K562 (cell line): Measurements from ENCODE around the gene ANKFN1. TPM values are rescaled to one million over a fixed set of nuclear protein-coding genes. Genes with fewer than 3 reads are reported as not detected.

ENCODE experiments used
- ATAC-seq: fragments of 200-7000 bp; cut with Tn5 transposase; 3 replicates; pipeline ENCODE4 v1.9.1; 2020; ENCODE audit warnings: moderate library complexity
- BruUV-seq: library from RNA; stranded (reverse); fragments of 400-500 nt; replicated peaks from 2 replicates; lab custom pipeline; 2021; lab: Mats Ljungman, UMichigan
- CTCF ChIA-PET: fragments of 300-600 bp; formaldehyde crosslinking; extraction: SDS; loops from one replicate; lab custom pipeline; 2021; ENCODE audit warnings: low intra/inter-chr PET ratio; lab: Yijun Ruan, JAX
- POLR2A ChIA-PET: fragments of 300-600, 350-650 bp; sonication (Branson Sonifier 250); formaldehyde crosslinking; extraction: SDS; loops from one replicate; lab custom pipeline; 2021; ENCODE audit warnings: antibody characterized with exemption, inconsistent platforms; lab: Yijun Ruan, JAX
- DNase-seq, 4 experiments: peaks; one replicate each; pipeline versions ENCODE4 v3.0.0 to v3.0.0-alpha.2; 2011 to 2018; ENCODE audit warnings: low spot score in 3 of 4, mixed read lengths in 3 of 4; ENCODE audit errors: extremely low read depth in 1 of 4
- FAIRE-seq: peaks from 2 replicates; lab custom pipeline; 2011; peaks lifted over from hg19 to GRCh38; lab: Jason Lieb, UNC
- H2AFZ ChIP-seq: 2 replicates; pipeline ENCODE4 v1.6.0; 2011; ENCODE audit warnings: low read depth, low read length, control low read depth, inconsistent platforms
- H3K27ac ChIP-seq: fragments of 200-600 bp; 3 replicates; pipeline ENCODE4 v1.8.0; 2011; ENCODE audit warnings: low read depth, mild to moderate bottlenecking, control low read depth, inconsistent platforms, low read length, moderate library complexity, mixed read lengths; ENCODE audit errors: extremely low read depth
- H3K27me3 ChIP-seq, 2 experiments: fragments of 300-600 bp in 1 of 2; 2 replicates in 1 of 2; 3 replicates in 1 of 2; pipeline versions ENCODE4 v1.6.0 to v1.8.0; 2011; ENCODE audit warnings: inconsistent platforms in 2 of 2, low read length in 2 of 2, mild to moderate bottlenecking in 1 of 2, mixed read lengths in 1 of 2, moderate library complexity in 1 of 2; ENCODE audit not compliant: control insufficient read depth in 2 of 2, insufficient read depth in 2 of 2
- H3K36me3 ChIP-seq: fragments of 300-600 bp; 3 replicates; pipeline ENCODE4 v1.8.0; 2011; ENCODE audit warnings: mild to moderate bottlenecking, low read length, inconsistent platforms; ENCODE audit not compliant: control insufficient read depth, insufficient read depth
- H3K4me1 ChIP-seq, 2 experiments: fragments of 200-600 bp in 1 of 2; replicated peaks in 1 of 2; 2 replicates in 1 of 2; 3 replicates in 1 of 2; pipeline versions ENCODE4 v1.5.1 to v1.8.0; 2011; ENCODE audit warnings: inconsistent platforms in 2 of 2, low read length in 2 of 2, mild to moderate bottlenecking in 1 of 2, mixed read lengths in 1 of 2, moderate library complexity in 1 of 2; ENCODE audit not compliant: control insufficient read depth in 2 of 2, insufficient read depth in 2 of 2
- H3K4me2 ChIP-seq: 2 replicates; pipeline ENCODE4 v1.6.1; 2011; ENCODE audit warnings: low read length, control low read depth, inconsistent platforms, mixed read lengths; ENCODE audit not compliant: insufficient read depth
- H3K4me3 ChIP-seq: fragments of 200-600 bp; sonication (generic), shearing (Covaris generic); 2 replicates; pipeline ENCODE4 v1.5.1; 2016; ENCODE audit warnings: control low read depth, inconsistent platforms
- H3K79me2 ChIP-seq: fragments of 200-600 bp; 3 replicates; pipeline ENCODE4 v1.8.0; 2011; ENCODE audit warnings: low read length, inconsistent platforms; ENCODE audit not compliant: control insufficient read depth, insufficient read depth
- H3K9ac ChIP-seq, 2 experiments: 2 replicates each; pipeline versions ENCODE4 v1.6.0 to v1.6.1; 2011; ENCODE audit warnings: low read depth in 2 of 2, low read length in 2 of 2, control low read depth in 1 of 2, inconsistent platforms in 1 of 2, mild to moderate bottlenecking in 1 of 2, mixed read lengths in 1 of 2; ENCODE audit not compliant: insufficient read depth in 1 of 2
- H3K9me1 ChIP-seq: one replicate; pipeline ENCODE4 v1.6.0; 2011; ENCODE audit warnings: inconsistent platforms, mild to moderate bottlenecking, low read length, moderate library complexity; ENCODE audit not compliant: control insufficient read depth, insufficient read depth
- H3K9me3 ChIP-seq: replicated peaks from 2 replicates; pipeline ENCODE4 v1.5.1; 2011; ENCODE audit warnings: low read depth, low read length, inconsistent platforms; ENCODE audit not compliant: control insufficient read depth, insufficient read depth
- H4K20me1 ChIP-seq: replicated peaks from 2 replicates; pipeline ENCODE4 v1.6.1; 2011; ENCODE audit warnings: low read length, inconsistent platforms, mixed read lengths; ENCODE audit not compliant: control insufficient read depth, insufficient read depth
- BCL6 ChIP-seq: fragments of 250-450 bp; sonication (Bioruptor Pico); IDR thresholded peaks from 2 replicates; pipeline ENCODE4 v1.4.0; 2020
- SRSF9 ChIP-seq: fragments of 200-400 bp; formaldehyde crosslinking; IDR thresholded peaks from 2 replicates; pipeline ENCODE4 v1.6.1; 2017; ENCODE audit warnings: low read depth, low read length, borderline replicate concordance
- ZNF253 ChIP-seq: fragments of 250-450 bp; sonication (Bioruptor Pico); conservative IDR thresholded peaks from 2 replicates; pipeline ENCODE4 v1.6.1; 2021; ENCODE audit warnings: mild to moderate bottlenecking
- ZNF408 ChIP-seq: fragments of 250-450 bp; sonication (Bioruptor Pico); IDR thresholded peaks from 2 replicates; pipeline ENCODE4 v1.4.0; 2020; ENCODE audit warnings: low read depth, mild to moderate bottlenecking, moderate library complexity
- ZNF518B ChIP-seq: fragments of 250-450 bp; sonication (Bioruptor Pico); IDR thresholded peaks from 2 replicates; pipeline ENCODE4 v1.5.0; 2021; ENCODE audit warnings: mild to moderate bottlenecking, moderate library complexity
- WGBS: fragments of 100-300 bp; shearing (Covaris generic); methylation state at CpG from one replicate; pipeline ENCODE4 v1.1.6; 2016; ENCODE audit warnings: low coverage, mixed read lengths; ENCODE audit not compliant: insufficient coverage; ENCODE audit errors: missing lambda C conversion rate; 5-methylcytosine and 5-hydroxymethylcytosine counted together
- in situ Hi-C: fragments of 300-500 bp; cut with MboI; formaldehyde crosslinking; loops from 4 replicates; pipeline ENCODE4 v1.15.0; 2018; ENCODE audit warnings: inconsistent platforms, mixed read lengths
- intact Hi-C: fragments of 100-400 bp; cut with micrococcal nuclease; formaldehyde crosslinking; loops from 2 replicates; pipeline ENCODE4 v1.14.2; 2022
- polyA plus RNA-seq, 8 experiments: library from polyadenylated mRNA; depleted of rRNA in 4 of 8; stranded (reverse) in 5 of 8; unstranded in 3 of 8; fragments of >200 nt; fragmentation: Nextera tagmentation in 2 of 8; fragmentation: Illumina TruSeq in 1 of 8; extraction: Ambion mirVana in 2 of 8; extraction: Trizol in 1 of 8; gene quantifications; 2 replicates each; pipeline versions ENCODE4 v1.2.1 to v1.2.3, GENCODE V29; 2011 to 2014; ENCODE audit warnings: inconsistent platforms in 1 of 8, missing spikeins in 1 of 8
- total RNA-seq, 7 experiments: library from RNA; depleted of rRNA in 6 of 7; stranded (reverse); fragments of >200 nt in 6 of 7; fragmentation: Illumina TruSeq in 2 of 7; extraction: Trizol in 2 of 7; gene quantifications; 2 replicates each; pipeline versions ENCODE4 v1.2.1 to v1.2.3, GENCODE V29; 2011 to 2021; ENCODE audit warnings: low replicate concordance in 1 of 7
- TF ChIP-seq, protein P1 (sequence below), 2 experiments: fragments of 450-650 bp; IDR thresholded peaks; 2 replicates each; pipeline ENCODE4 v1.6.1; 2018; ENCODE audit warnings: mild to moderate bottlenecking in 2 of 2, low read depth in 1 of 2; ENCODE audit not compliant: partially characterized antibody in 2 of 2

The ANKFN1 gene
- total and polyA plus RNA-seq, 9 of the 15 experiments (the other 6 are each of a cell fraction or from before 2014, with no cell fraction given): 0.04 to 0.39 (median 0.15) TPM; not detected in 1

GRCh38 chr17:56186222-56186786 is 33.0 kb downstream of the ANKFN1 start:
- Histone ChIP-seq H3K9me3 (no peaks in the 10 kb centered on the region), H3K9me1 (no peaks in the 10 kb centered on the region), H2AFZ (no peak overlapping the region), H3K79me2 (no peaks in the 10 kb centered on the region), H3K27ac (no peak overlapping the region), H3K4me1 (no peaks in the 10 kb centered on the region), H3K27me3 (no peaks in the 10 kb centered on the region), H3K36me3 (no peaks in the 10 kb centered on the region), H3K4me2 (no peak overlapping the region), H3K4me3 (no peak overlapping the region), H3K9ac (no peak overlapping the region), H4K20me1 (no peaks in the 10 kb centered on the region)
- DNase-seq (no peak), FAIRE-seq (no peak), ATAC-seq (no peak)
- in situ Hi-C loops: no loop called here
- CTCF ChIA-PET: no interaction called here
- intact Hi-C loops: no loop called here
- POLR2A ChIA-PET: no interaction called here
- 0% methylated on average over 7 of the region's 7 CpGs for WGBS
- BruUV-seq: no TSS peak
- TF ChIP-seq, protein P1, sequence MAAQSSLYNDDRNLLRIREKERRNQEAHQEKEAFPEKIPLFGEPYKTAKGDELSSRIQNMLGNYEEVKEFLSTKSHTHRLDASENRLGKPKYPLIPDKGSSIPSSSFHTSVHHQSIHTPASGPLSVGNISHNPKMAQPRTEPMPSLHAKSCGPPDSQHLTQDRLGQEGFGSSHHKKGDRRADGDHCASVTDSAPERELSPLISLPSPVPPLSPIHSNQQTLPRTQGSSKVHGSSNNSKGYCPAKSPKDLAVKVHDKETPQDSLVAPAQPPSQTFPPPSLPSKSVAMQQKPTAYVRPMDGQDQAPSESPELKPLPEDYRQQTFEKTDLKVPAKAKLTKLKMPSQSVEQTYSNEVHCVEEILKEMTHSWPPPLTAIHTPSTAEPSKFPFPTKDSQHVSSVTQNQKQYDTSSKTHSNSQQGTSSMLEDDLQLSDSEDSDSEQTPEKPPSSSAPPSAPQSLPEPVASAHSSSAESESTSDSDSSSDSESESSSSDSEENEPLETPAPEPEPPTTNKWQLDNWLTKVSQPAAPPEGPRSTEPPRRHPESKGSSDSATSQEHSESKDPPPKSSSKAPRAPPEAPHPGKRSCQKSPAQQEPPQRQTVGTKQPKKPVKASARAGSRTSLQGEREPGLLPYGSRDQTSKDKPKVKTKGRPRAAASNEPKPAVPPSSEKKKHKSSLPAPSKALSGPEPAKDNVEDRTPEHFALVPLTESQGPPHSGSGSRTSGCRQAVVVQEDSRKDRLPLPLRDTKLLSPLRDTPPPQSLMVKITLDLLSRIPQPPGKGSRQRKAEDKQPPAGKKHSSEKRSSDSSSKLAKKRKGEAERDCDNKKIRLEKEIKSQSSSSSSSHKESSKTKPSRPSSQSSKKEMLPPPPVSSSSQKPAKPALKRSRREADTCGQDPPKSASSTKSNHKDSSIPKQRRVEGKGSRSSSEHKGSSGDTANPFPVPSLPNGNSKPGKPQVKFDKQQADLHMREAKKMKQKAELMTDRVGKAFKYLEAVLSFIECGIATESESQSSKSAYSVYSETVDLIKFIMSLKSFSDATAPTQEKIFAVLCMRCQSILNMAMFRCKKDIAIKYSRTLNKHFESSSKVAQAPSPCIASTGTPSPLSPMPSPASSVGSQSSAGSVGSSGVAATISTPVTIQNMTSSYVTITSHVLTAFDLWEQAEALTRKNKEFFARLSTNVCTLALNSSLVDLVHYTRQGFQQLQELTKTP (IDR thresholded peaks at IDR 0.05; ENCODE audit: low read depth in 1 of 2, partially characterized antibody in 2 of 2): no peak
- TF ChIP-seq ZNF518B (CRISPR knock-in tag) (no peak), ZNF408 (CRISPR knock-in tag) (no peak), BCL6 (no peak), ZNF253 (no peak), SRSF9 (no peak)
